ENCODE results near the gene BMP6. TPM values are rescaled to one million over a fixed set of nuclear protein-coding genes. Genes with fewer than 3 reads are reported as not detected.

The BMP6 gene
- total RNA-seq, 1 experiment from 2014 or later = 1.6 TPM

DNA sequence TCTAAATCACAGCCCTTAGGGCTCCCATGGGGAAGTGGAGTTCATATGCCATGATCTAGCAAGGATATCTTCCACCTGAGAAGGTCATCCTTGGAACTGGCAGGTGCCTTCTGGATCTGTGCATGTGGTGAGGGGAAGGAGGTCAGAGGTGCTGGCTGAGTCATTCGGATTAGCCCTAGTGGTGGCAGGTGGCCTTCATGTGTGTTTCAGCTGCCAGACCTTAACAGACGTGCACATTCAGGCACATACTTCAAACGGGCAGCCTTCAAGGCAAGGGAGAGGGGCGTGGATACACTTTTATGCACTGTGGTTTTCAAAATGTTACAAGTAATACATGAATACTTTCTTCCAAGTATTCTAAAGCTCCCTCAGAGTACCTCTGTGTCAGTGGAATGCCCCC lies 51.2 kb downstream of the BMP6 start:
- intact Hi-C loops (cut with micrococcal nuclease) = no loop called here
- Histone ChIP-seq H3K27ac (ENCODE audit: low read depth, low read length) (no peak overlapping the region), H3K4me3 (replicated peaks in 1 of 2; ENCODE audit: low read depth in 1 of 2, low read length in 2 of 2) (no peak overlapping the region), H3K4me2 (ENCODE audit: low read length) (no peak overlapping the region), H4K20me1 (ENCODE audit: insufficient read depth) (no peaks in the 10 kb centered on the region), H2AFZ (ENCODE audit: low read depth, low read length, poor library complexity, severe bottlenecking) (no peak overlapping the region), H3K9me2 (ENCODE audit: insufficient read depth) (no peaks in the 10 kb centered on the region), H3K4me1 (ENCODE audit: control insufficient read depth in 1 of 2, insufficient read depth in 2 of 2, low read length in 2 of 2) (no peaks in the 10 kb centered on the region), H3K79me2 (ENCODE audit: insufficient read depth, low read length) (no peaks in the 10 kb centered on the region), H3K9ac (ENCODE audit: low read length) (no peak overlapping the region), H3K27me3 (ENCODE audit: insufficient read depth, low read length) (peaks cover 9% of the 10 kb centered on the region), H3K9me3 (ENCODE audit: control insufficient read depth in 1 of 2, insufficient read depth in 1 of 2, low read depth in 1 of 2, low read length in 2 of 2) (no peaks in the 10 kb centered on the region), H3K36me3 (ENCODE audit: control insufficient read depth in 1 of 2, insufficient read depth in 2 of 2, low read length in 2 of 2) (no peaks in the 10 kb centered on the region)
- DNase-seq (ENCODE audit: low read depth, low spot score) (no peak), ATAC-seq (peak; percentile 40; the same call in 1 of the 2 replicates)
- ChIA-PET POLR2A (no interaction called here), CTCF (no interaction called here), RAD21 (ENCODE audit: low non-redundant PET in 1 of 2, low total read pairs in 2 of 2, uncharacterized antibody in 2 of 2, unreplicated experiment in 2 of 2) (no interaction called here)
- BruUV-seq (replicated peaks) = no TSS peak
- TF ChIP-seq JUND (IDR thresholded peaks at IDR 0.05) (no peak), EZH2phosphoT487 (IDR thresholded peaks at IDR 0.05; ENCODE audit: borderline replicate concordance) (no peak), ELF1 (IDR thresholded peaks at IDR 0.05; ENCODE audit: borderline replicate concordance, low read depth) (no peak), POLR2AphosphoS5 (IDR thresholded peaks at IDR 0.05; ENCODE audit: low read depth, low read length) (no peak), SIN3A (IDR thresholded peaks at IDR 0.05; ENCODE audit: low read depth) (no peak), TCF7L2 (IDR thresholded peaks at IDR 0.05; ENCODE audit: borderline replicate concordance, extremely low read depth, insufficient read depth, insufficient read length) (no peak), RAD21 (IDR thresholded peaks at IDR 0.05; ENCODE audit: low read depth) (no peak), CBX3 (IDR thresholded peaks at IDR 0.05; ENCODE audit: low read depth) (no peak), CEBPB (IDR thresholded peaks at IDR 0.05; ENCODE audit: low read depth) (no peak), REST (IDR thresholded peaks at IDR 0.05; ENCODE audit: low read depth) (no peak), YY1 (IDR thresholded peaks at IDR 0.05; ENCODE audit: extremely low read depth, insufficient replicate concordance, low read depth, low read length) (no peak), SP1 (IDR thresholded peaks at IDR 0.05; ENCODE audit: low read depth) (no peak), FOSL1 (IDR thresholded peaks at IDR 0.05; ENCODE audit: low read depth) (no peak), ATF3 (IDR thresholded peaks at IDR 0.05) (no peak), ZFX (IDR thresholded peaks at IDR 0.05) (no peak)
- TF ChIP-seq, protein P1, sequence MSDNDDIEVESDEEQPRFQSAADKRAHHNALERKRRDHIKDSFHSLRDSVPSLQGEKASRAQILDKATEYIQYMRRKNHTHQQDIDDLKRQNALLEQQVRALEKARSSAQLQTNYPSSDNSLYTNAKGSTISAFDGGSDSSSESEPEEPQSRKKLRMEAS (IDR thresholded peaks at IDR 0.05) = no peak
- TF ChIP-seq, protein P2, sequence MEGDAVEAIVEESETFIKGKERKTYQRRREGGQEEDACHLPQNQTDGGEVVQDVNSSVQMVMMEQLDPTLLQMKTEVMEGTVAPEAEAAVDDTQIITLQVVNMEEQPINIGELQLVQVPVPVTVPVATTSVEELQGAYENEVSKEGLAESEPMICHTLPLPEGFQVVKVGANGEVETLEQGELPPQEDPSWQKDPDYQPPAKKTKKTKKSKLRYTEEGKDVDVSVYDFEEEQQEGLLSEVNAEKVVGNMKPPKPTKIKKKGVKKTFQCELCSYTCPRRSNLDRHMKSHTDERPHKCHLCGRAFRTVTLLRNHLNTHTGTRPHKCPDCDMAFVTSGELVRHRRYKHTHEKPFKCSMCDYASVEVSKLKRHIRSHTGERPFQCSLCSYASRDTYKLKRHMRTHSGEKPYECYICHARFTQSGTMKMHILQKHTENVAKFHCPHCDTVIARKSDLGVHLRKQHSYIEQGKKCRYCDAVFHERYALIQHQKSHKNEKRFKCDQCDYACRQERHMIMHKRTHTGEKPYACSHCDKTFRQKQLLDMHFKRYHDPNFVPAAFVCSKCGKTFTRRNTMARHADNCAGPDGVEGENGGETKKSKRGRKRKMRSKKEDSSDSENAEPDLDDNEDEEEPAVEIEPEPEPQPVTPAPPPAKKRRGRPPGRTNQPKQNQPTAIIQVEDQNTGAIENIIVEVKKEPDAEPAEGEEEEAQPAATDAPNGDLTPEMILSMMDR (IDR thresholded peaks at IDR 0.05 in 2 of 3, conservative IDR thresholded peaks at IDR 0.05 in 1 of 3; ENCODE audit: borderline replicate concordance in 1 of 3, insufficient read depth in 1 of 3, low read depth in 2 of 3, low read length in 2 of 3) = no peak
- TF ChIP-seq, protein P3, sequence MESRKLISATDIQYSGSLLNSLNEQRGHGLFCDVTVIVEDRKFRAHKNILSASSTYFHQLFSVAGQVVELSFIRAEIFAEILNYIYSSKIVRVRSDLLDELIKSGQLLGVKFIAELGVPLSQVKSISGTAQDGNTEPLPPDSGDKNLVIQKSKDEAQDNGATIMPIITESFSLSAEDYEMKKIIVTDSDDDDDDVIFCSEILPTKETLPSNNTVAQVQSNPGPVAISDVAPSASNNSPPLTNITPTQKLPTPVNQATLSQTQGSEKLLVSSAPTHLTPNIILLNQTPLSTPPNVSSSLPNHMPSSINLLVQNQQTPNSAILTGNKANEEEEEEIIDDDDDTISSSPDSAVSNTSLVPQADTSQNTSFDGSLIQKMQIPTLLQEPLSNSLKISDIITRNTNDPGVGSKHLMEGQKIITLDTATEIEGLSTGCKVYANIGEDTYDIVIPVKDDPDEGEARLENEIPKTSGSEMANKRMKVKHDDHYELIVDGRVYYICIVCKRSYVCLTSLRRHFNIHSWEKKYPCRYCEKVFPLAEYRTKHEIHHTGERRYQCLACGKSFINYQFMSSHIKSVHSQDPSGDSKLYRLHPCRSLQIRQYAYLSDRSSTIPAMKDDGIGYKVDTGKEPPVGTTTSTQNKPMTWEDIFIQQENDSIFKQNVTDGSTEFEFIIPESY (IDR thresholded peaks at IDR 0.05; ENCODE audit: extremely low read depth, insufficient replicate concordance, low read length) = no peak

Measured in HCT116 (cell line).